NT2/D1 (cell line): ENCODE results near the gene ERC2.

Experiments
- DNase-seq: peaks from one replicate; pipeline ENCODE4 v3.0.0-alpha.2; 2011; ENCODE audit warnings: low read depth, low spot score
- H3K27me3 ChIP-seq: 2 replicates; pipeline ENCODE4 v1.6.0; 2011; ENCODE audit warnings: mild to moderate bottlenecking; ENCODE audit not compliant: insufficient read length, insufficient read depth
- H3K36me3 ChIP-seq: 2 replicates; pipeline ENCODE4 v1.6.1; 2011; ENCODE audit warnings: mild to moderate bottlenecking, low read length, mixed read lengths; ENCODE audit not compliant: insufficient read depth, insufficient read length
- H3K4me1 ChIP-seq: 2 replicates; pipeline ENCODE4 v1.5.1; 2011; ENCODE audit not compliant: insufficient read depth, insufficient read length
- H3K4me3 ChIP-seq: 2 replicates; pipeline ENCODE4 v1.5.1; 2011; ENCODE audit warnings: low read depth; ENCODE audit not compliant: insufficient read length
- H3K9ac ChIP-seq: 2 replicates; pipeline ENCODE4 v1.6.0; 2011; ENCODE audit warnings: low read depth; ENCODE audit not compliant: insufficient read length
- H3K9me3 ChIP-seq: 2 replicates; pipeline ENCODE4 v1.5.1; 2011; ENCODE audit warnings: mild to moderate bottlenecking, low read length; ENCODE audit not compliant: insufficient read depth
- SUZ12 ChIP-seq: IDR thresholded peaks from 2 replicates; pipeline ENCODE4 v1.6.1; 2011; ENCODE audit not compliant: insufficient read length, insufficient read depth; ENCODE audit errors: extremely low read depth
- YY1 ChIP-seq: IDR thresholded peaks from 2 replicates; pipeline ENCODE4 v1.6.1; 2011; ENCODE audit not compliant: insufficient read length, insufficient read depth
- ZNF274 ChIP-seq: IDR thresholded peaks from 2 replicates; pipeline ENCODE4 v1.6.1; 2011; ENCODE audit warnings: mild to moderate bottlenecking, low read depth, low read length

Gene ERC2

DNA sequence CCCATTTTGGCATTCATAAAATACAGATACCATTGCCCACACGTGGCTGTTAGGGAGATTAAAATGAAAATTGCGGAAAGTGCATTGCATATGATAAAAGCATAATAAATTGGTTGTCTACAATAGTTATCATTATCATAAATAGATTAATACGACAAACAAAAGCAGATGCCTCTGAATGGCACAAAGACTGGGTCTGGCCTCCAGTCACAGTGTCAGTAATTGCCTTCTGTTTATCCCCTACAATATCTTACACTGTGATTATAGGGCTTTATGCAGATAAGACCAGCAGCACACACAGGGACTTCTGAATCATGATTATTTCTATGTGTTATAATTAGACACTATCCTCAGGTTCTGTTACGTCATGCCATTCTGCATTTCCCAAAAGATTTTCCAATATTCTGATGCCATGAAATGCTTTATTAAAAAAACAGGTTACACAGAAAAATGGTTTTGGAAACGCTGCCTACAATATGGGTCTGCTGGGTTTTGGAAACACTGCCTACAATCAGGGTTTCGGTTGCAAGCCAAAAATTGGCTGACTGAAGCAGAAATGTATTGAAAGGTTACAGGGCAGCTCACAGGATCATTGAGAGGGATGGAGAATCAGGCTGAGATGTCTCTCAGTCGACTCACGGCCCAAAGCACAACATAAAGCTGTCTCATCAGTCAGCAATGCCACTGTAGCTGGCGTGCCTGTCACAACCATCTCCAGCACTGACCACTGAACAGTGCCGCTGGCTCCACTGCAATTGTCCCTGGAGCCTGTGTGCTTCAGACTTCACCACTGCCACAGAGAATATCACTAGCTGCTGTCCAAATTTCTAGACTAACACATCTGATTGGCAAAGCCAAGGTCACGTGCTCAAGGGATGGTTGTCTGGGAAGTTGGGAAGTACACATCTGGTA is 248.1 kb downstream of the ERC2 start:
- Histone ChIP-seq H3K9ac (no peak overlapping the region), H3K27me3 (no peaks in the 10 kb centered on the region)

DNA sequence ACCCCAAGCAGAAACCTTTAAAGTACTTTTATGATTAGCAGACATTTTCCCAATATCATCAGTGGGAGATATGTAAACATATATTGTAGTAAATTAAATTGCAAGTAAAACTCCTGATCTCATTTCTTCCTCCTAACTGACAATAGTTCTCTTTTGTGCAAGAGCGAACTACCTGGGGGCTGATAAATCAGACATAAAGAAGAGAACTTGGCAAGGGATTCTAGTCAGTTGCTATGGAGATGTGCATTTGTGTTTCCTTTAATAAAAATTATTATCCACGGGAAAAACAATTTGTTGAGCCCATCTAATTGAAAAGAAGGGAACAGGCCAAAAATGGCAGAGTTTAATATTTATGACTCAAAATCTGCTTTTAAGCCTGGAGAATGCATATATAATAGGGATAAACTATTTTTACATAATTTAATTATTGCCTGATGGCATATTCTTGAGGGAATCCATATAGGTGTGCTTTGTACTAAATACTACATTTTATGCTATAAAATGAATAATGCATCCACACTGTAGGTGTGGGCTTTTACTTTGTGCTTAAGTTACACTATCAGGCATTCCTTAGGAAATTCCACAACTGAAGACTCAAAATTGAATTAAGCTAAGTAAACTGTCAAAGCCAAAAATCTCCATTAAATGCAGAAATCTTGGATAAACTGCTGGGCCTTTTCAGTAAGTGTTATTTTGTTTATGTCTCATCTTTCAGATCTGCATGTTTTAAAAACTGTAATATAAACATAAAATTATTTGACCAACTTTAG is 258.1 kb downstream of the ERC2 start:
- Histone ChIP-seq H3K9ac (no peak overlapping the region), H3K4me1 (no peaks in the 10 kb centered on the region), H3K36me3 (no peaks in the 10 kb centered on the region), H3K4me3 (no peak overlapping the region), H3K27me3 (no peaks in the 10 kb centered on the region), H3K9me3 (peaks cover 19% of the 10 kb centered on the region)
- DNase-seq, result no peak
- TF ChIP-seq YY1 (no peak), SUZ12 (no peak), ZNF274 (no peak)

More for the DNA sequence above, 248.1 kb downstream of the ERC2 start:
- no peak overlapping the region for H3K4me3 ChIP-seq
- H3K4me1 ChIP-seq, result peaks cover 2% of the 10 kb centered on the region
- TF ChIP-seq SUZ12 (no peak), YY1 (no peak), ZNF274 (no peak)
- no peak for DNase-seq
- no peaks in the 10 kb centered on the region for H3K9me3 ChIP-seq
- no peaks in the 10 kb centered on the region for H3K36me3 ChIP-seq

DNA sequence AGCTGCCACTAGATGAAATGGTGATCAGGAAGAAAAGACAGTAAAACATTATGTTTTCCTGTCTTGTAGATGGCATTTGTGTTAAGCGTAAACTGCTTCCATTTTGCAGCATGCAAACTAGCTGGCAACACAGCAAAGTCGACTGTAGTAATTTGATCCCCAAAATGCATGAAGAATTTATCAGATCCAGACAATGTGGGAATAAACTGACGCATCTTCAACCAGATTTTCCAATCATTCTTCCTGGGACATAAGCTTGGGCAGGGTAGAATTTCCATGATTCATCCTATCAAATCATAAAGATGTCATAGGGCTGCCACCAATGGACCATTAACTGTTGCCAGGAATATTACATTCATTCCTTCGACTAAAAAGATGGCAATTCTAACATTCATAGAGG is 260.3 kb downstream of the ERC2 start:
- no peak overlapping the region for H3K9ac ChIP-seq
- peaks cover 10% of the 10 kb centered on the region for H3K9me3 ChIP-seq
- no peak for DNase-seq
- no peak overlapping the region for H3K4me3 ChIP-seq
- H3K36me3 ChIP-seq, result no peaks in the 10 kb centered on the region
- no peaks in the 10 kb centered on the region for H3K4me1 ChIP-seq
- TF ChIP-seq SUZ12 (no peak), ZNF274 (no peak), YY1 (no peak)
- no peaks in the 10 kb centered on the region for H3K27me3 ChIP-seq

- DNase-seq, result no peak
- Histone ChIP-seq H3K27me3 (no peaks in the 10 kb centered on the region), H3K4me3 (no peak overlapping the region), H3K9me3 (no peaks in the 10 kb centered on the region), H3K9ac (no peak overlapping the region), H3K4me1 (no peaks in the 10 kb centered on the region), H3K36me3 (no peaks in the 10 kb centered on the region)
- TF ChIP-seq SUZ12 (no peak), YY1 (no peak), ZNF274 (no peak)
Measured at GRCh38 chr3:56205406-56205805, 262.9 kb downstream of the ERC2 start.

DNA sequence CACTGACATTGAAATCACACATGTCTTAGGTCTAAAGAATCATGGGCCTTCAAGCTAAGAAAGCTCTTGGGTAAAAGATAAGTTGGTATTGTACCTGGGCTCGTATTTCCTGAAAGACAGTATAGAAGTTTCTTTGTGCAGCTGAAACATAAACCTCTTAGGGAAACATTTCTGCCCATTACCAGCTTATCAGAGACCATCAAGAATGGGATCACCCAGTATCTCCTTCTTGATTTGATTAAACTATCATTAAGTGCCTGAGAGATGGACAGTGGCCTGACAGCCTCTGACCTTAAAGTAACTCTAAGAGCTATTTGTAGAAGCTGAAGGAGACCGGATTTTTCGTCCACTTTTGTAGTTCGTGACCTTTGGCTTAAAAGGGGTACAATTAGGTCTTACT is 265.3 kb downstream of the ERC2 start:
- DNase-seq, result no peak

DNA sequence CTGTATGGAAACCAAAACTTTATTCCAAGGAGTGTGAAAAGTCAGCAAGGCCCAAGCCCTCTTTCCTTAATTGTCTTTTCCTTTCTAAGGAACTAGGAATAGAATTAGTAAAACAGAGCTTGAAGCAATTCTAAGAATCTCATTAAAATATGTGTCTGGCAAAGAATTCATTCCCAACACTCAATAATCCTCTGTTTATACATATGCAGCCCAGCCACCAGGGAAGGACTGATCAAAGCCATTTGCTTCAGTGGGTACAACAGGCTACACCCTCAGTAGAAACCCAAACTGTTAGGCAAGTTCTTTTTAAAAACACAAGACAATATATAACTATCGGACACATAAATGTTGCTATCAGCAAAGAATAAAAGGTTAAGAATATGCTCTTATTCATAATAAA is 266.9 kb downstream of the ERC2 start:
- no peak for DNase-seq
- TF ChIP-seq YY1, result no peak
- no peak for TF ChIP-seq SUZ12
- TF ChIP-seq ZNF274, result no peak
- Histone ChIP-seq H3K36me3 (no peaks in the 10 kb centered on the region), H3K4me1 (no peaks in the 10 kb centered on the region), H3K9me3 (no peaks in the 10 kb centered on the region), H3K4me3 (no peak overlapping the region), H3K27me3 (no peaks in the 10 kb centered on the region), H3K9ac (no peak overlapping the region)

More for the DNA sequence above, 265.3 kb downstream of the ERC2 start:
- H3K9ac ChIP-seq, result no peak overlapping the region
- H3K4me3 ChIP-seq, result no peak overlapping the region
- H3K4me1 ChIP-seq, result no peaks in the 10 kb centered on the region
- TF ChIP-seq YY1 (no peak), SUZ12 (no peak), ZNF274 (no peak)
- no peaks in the 10 kb centered on the region for H3K36me3 ChIP-seq
- H3K27me3 ChIP-seq, result no peaks in the 10 kb centered on the region
- no peaks in the 10 kb centered on the region for H3K9me3 ChIP-seq

- H3K27me3 ChIP-seq, result no peaks in the 10 kb centered on the region
- no peak overlapping the region for H3K4me3 ChIP-seq
- H3K9me3 ChIP-seq, result no peaks in the 10 kb centered on the region
- H3K4me1 ChIP-seq, result peaks cover 6% of the 10 kb centered on the region
- DNase-seq, result no peak
- TF ChIP-seq SUZ12, result no peak
- no peak for TF ChIP-seq ZNF274
- TF ChIP-seq YY1, result no peak
- H3K9ac ChIP-seq, result no peak overlapping the region
- no peaks in the 10 kb centered on the region for H3K36me3 ChIP-seq
Measured at GRCh38 chr3:56200251-56200650, 268.0 kb downstream of the ERC2 start.
